Small intestine (tissue), 7 donors: Measurements from ENCODE around the gene PARD3B. TPM values are rescaled to one million over a fixed set of nuclear protein-coding genes. Genes with fewer than 3 reads are reported as not detected.

ENCODE experiments used
- DNase-seq, 2 donors: peaks; one replicate each; pipeline versions ENCODE4 v3.0.0 to v3.0.0-alpha.2; 2013
- FAIRE-seq: peaks from 2 replicates; lab custom pipeline; 2012; peaks lifted over from hg19 to GRCh38; lab: Jason Lieb, UNC
- H3K27ac ChIP-seq, 3 donors: one replicate each; pipeline ENCODE4 v1.5.1; 2013; ENCODE audit warnings: low read length in 2 of 3, mild to moderate bottlenecking in 2 of 3, control low read depth in 1 of 3, inconsistent platforms in 1 of 3, low read depth in 1 of 3, moderate library complexity in 1 of 3
- H3K27me3 ChIP-seq, 3 donors: one replicate each; pipeline ENCODE4 v1.6.1; 2013; ENCODE audit warnings: low read length in 3 of 3, inconsistent platforms in 1 of 3; ENCODE audit not compliant: control insufficient read depth in 3 of 3, insufficient read depth in 3 of 3
- H3K36me3 ChIP-seq, 3 donors: one replicate each; pipeline ENCODE4 v1.6.1; 2013; ENCODE audit warnings: low read length in 3 of 3, inconsistent platforms in 1 of 3, low read depth in 1 of 3, mild to moderate bottlenecking in 1 of 3, moderate library complexity in 1 of 3; ENCODE audit not compliant: control insufficient read depth in 3 of 3, insufficient read depth in 2 of 3
- H3K4me1 ChIP-seq, 3 donors: one replicate each; pipeline ENCODE4 v1.6.1; 2013; ENCODE audit warnings: low read length in 2 of 3, inconsistent platforms in 1 of 3, low read depth in 1 of 3, mild to moderate bottlenecking in 1 of 3, moderate library complexity in 1 of 3; ENCODE audit not compliant: control insufficient read depth in 3 of 3, insufficient read depth in 2 of 3
- H3K4me3 ChIP-seq, 3 donors: one replicate each; pipeline ENCODE4 v1.5.1; 2013; ENCODE audit warnings: low read length in 3 of 3, control low read depth in 1 of 3, inconsistent platforms in 1 of 3, low read depth in 1 of 3, mild to moderate bottlenecking in 1 of 3, moderate library complexity in 1 of 3
- H3K9me3 ChIP-seq, 2 donors: one replicate each; pipeline ENCODE4 v1.6.1; 2013; ENCODE audit warnings: low read depth in 1 of 2, low read length in 1 of 2; ENCODE audit not compliant: control insufficient read depth in 2 of 2, insufficient read depth in 1 of 2
- WGBS, 3 donors: extraction: QIAGEN DNeasy Blood & Tissue Kit; methylation state at CpG; one replicate each; pipeline ENCODE4 v1.1.7; 2013; 5-methylcytosine and 5-hydroxymethylcytosine counted together
- polyA plus RNA-seq, 4 donors: library from polyadenylated mRNA; stranded (reverse) in 3 of 4; unstranded in 1 of 4; fragments of 200-250 nt in 3 of 4; fragments of 120-200 nt in 1 of 4; gene quantifications; one replicate each; pipeline versions ENCODE4 v1.2.1 to v1.2.3, GENCODE V29; 2013
- donor health status: healthy with polysubstance abuse.
- donor health status: control.
- donor health status: control.
- donor health status: Bipolar disorder and iron deficiency.
- donor health status: healthy.

The PARD3B gene
- polyA plus RNA-seq, 4 donors, result 2.8 to 10.7 (median 3.6) TPM

DNA sequence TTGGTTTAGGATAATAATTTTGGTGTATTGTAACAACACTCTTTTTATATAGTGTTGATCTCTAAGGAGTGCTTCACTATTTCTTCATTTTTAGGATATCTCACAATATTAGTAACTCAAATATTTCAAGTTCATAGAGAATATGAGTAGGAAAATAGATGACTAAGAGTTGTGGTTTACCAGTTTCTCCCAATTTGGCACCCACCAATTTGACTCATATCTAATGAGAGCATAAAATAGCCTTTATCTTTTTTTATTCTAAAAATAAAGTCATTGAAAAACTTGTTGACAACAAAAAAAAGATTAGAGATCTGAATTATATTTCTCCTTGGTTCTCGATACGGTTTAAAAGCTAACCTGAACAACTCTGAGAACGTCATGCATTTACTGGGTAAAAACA is 204.0 kb downstream of the PARD3B start:
- Histone ChIP-seq H3K27me3 (no peaks in the 10 kb centered on the region), H3K36me3 (no peaks in the 10 kb centered on the region), H3K9me3 (no peaks in the 10 kb centered on the region), H3K27ac (no peak overlapping the region), H3K4me3 (no peak overlapping the region), H3K4me1 (no peaks in the 10 kb centered on the region)
- no peak for FAIRE-seq
- no peak for DNase-seq
- WGBS, 3 donors, result 89 to 98% (median 93%) methylated on average over 3 of the region's 3 CpGs

DNA sequence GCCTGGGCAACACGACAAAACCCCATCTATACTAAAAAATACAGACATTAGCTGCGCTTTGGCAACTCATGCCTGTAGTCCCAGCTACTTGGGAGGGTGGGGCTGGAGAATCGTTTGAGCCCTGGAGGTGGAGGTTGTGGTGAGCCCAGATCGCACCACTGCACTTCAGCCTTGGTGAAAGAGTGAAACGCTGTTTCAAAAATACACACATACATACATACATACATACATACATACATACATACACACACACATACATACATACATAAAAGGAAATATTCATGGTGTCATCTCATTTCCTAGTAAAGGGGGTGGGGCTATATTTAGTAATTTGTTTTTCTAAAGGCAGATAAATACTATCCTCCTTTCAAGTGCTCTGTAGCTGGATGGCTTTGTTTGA is 205.1 kb downstream of the PARD3B start:
- Histone ChIP-seq H3K27me3 (no peaks in the 10 kb centered on the region), H3K4me3 (no peak overlapping the region), H3K9me3 (no peaks in the 10 kb centered on the region), H3K4me1 (no peaks in the 10 kb centered on the region), H3K27ac (no peak overlapping the region), H3K36me3 (no peaks in the 10 kb centered on the region)
- WGBS, 3 donors, result 91 to 92% (median 91%) methylated on average over 5 of the region's 5 CpGs
- FAIRE-seq (no peak), DNase-seq (no peak)

DNA sequence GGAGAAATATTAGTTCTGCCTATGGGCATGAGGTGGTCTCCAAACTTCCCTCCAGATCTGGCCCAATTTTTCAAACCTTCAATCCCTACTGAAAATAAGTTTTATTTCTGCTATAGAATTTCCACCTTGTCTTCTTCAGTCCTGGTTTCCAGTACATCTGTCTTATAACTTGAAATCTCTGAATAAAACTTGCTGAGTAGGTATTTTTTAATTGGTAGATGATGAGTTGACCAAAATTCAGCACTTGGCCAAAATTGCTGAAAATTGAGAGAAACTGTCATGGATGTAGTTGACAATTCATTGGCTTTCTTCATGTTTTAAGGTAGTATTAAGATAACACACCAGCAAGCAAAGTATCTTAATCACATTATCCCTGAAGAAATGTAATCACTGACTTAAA is 206.2 kb downstream of the PARD3B start:
- no peak overlapping the region for H3K4me3 ChIP-seq
- no peak for FAIRE-seq

DNA sequence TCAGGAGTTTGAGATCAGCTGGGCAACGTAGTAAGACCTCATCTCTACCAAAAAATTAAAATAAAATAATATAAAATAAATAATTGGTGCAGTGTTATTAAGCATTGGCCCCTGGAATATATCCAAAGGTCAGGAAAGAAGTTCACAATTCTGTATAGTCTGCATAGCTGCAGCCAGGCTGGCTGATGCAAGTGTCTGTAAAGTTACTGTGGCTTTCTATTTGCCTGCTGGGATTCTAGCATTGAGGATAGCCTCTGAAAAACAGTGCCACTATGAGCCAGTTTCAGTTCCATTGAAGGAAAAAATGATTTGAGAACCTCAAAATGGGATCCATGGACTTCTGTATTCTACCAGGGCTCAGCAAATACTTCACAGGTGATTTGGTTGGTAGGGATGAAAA is 208.6 kb downstream of the PARD3B start:
- Histone ChIP-seq H3K4me3 (no peak overlapping the region), H3K9me3 (no peaks in the 10 kb centered on the region), H3K36me3 (no peaks in the 10 kb centered on the region), H3K27me3 (no peaks in the 10 kb centered on the region), H3K27ac (no peak overlapping the region), H3K4me1 (no peaks in the 10 kb centered on the region)
- DNase-seq (no peak), FAIRE-seq (no peak)
- 63 to 86% (median 70%) methylated on average over 1 of the region's 1 CpG for WGBS, 3 donors

More for the DNA sequence above, 206.2 kb downstream of the PARD3B start:
- no peaks in the 10 kb centered on the region for H3K27me3 ChIP-seq
- H3K4me1 ChIP-seq, result no peaks in the 10 kb centered on the region
- H3K27ac ChIP-seq, result no peak overlapping the region
- no peaks in the 10 kb centered on the region for H3K36me3 ChIP-seq
- no peaks in the 10 kb centered on the region for H3K9me3 ChIP-seq
- DNase-seq, result no peak

DNA sequence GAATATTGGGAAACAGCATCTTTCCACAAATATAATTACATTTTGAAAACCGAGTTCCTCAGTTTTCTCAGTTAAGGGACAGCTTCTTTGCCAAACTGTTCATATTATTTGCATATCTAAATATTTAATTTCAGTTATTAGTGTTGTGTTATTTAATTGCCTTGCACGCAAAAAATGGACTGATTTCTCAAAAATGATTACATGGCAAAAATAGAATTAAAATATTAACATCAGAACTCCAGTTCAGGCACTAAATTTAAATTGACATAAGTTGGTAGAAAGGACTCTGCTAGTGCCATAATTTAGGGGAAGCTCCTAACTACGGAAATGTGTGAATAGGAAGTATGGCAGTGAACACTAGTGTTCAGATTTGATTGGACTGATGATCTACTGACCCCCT is 209.6 kb downstream of the PARD3B start:
- FAIRE-seq (no peak), DNase-seq (no peak)
- Histone ChIP-seq H3K4me1 (no peaks in the 10 kb centered on the region), H3K27me3 (no peaks in the 10 kb centered on the region), H3K36me3 (no peaks in the 10 kb centered on the region), H3K27ac (no peak overlapping the region), H3K9me3 (no peaks in the 10 kb centered on the region), H3K4me3 (no peak overlapping the region)
- 80 to 90% (median 89%) methylated on average over 3 of the region's 3 CpGs for WGBS, 3 donors

DNA sequence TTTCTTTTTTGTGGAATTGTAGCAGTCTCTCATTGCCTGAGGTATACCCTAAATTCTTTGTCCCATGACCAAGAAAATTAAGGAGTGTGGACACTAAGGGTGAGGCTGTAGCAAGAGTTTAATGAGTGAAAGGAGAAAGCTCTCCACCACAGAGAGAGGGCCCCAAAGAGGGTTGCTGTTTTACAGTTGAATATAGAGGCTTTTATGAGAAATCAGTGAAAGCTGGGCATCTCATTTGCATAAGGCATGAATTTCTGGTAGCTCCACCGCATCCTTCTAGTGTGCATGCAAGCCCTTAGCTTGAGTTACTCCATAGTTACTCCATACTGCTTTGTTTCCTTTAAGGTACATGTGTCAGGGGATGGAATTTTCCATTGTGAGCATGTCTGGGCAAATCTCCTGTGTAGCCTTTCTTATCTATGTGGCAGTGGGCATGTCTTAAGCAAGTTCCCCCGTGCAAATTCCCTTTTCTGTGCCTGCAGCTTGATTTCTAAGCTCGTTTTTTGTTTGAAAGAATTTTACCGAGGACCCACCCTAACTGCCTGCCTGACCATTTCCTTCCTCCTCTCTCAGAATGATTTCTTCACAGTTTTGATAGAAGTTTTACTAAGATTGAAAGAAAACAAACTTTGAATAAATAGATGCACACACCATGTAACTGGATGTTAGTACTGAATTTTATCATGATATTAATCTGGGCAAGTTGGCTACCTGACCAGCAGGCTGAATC is 218.9 kb downstream of the PARD3B start:
- H3K9me3 ChIP-seq, result peaks cover 0 to 16% of the 10 kb centered on the region in 2 donors
- no peak overlapping the region for H3K4me3 ChIP-seq
- H3K27me3 ChIP-seq, result no peaks in the 10 kb centered on the region
- H3K4me1 ChIP-seq, result no peaks in the 10 kb centered on the region
- no peak for DNase-seq
- FAIRE-seq, result no peak
- H3K36me3 ChIP-seq, result no peaks in the 10 kb centered on the region
- WGBS, 3 donors, result 81 to 96% (median 90%) methylated on average over 4 of the region's 4 CpGs
- H3K27ac ChIP-seq, result no peak overlapping the region

DNA sequence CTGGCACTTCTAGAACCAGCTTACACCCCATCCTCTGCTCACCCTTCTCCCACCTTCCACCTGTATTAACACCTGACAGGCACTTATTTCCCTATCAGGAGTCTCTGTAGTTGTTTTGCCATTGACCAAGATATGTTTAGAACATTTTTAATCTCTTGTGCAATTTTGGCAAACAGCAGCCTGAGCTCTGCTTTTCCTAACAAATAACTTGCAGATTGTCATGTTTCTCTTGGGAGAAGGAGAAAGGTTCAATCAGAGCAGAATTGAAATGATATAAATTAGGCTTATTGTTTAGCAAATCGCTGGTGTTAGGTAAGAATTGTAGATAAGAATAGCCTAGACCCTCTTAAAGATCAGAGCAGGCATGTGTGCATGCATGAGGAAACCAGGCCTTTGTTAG is 225.5 kb downstream of the PARD3B start:
- Histone ChIP-seq H3K36me3 (no peaks in the 10 kb centered on the region), H3K4me1 (no peaks in the 10 kb centered on the region), H3K27me3 (no peaks in the 10 kb centered on the region), H3K4me3 (no peak overlapping the region), H3K9me3 (no peaks in the 10 kb centered on the region), H3K27ac (no peak overlapping the region)
- no peak for FAIRE-seq
- no peak for DNase-seq
- 61 to 74% (median 62%) methylated on average over 1 of the region's 1 CpG for WGBS, 3 donors

DNA sequence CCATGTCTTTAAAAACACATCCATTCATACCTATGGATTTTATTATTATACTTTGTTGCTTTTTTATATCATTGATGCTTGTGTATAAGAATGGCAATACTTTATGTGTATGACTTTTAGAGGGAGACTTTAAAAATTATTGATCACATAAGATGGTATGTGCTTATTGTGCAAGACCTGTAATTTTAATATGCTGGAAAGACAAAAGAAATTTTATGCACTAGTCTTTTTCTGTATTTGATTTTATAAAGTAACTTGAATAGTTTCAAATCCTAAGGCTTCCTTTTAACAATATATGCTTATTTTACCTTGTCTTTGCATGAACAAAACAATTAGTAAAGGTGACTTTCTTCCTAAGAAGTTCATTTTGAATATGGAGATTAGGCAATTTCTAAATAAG is 226.4 kb downstream of the PARD3B start:
- DNase-seq (no peak), FAIRE-seq (no peak)
- Histone ChIP-seq H3K27me3 (no peaks in the 10 kb centered on the region), H3K36me3 (no peaks in the 10 kb centered on the region), H3K9me3 (no peaks in the 10 kb centered on the region), H3K4me1 (no peaks in the 10 kb centered on the region), H3K4me3 (no peak overlapping the region), H3K27ac (no peak overlapping the region)

DNA sequence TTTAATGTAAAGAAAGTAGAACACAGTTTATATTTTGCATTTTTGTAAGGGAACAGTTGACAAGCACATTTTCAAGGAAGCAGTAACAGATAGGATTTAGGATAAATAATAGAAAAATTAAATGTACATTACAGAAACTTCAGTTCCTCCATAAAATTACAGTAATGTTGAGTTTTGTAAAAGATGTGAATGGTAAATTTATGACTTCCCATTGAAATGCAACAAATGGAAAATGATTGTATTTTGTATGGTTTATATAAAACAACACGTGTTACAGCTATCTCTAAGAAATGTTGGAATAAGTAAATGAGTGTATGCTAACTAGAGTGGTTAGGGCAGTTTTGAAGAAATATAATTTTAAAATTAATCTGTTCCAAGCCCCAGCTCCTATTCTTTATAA is 227.3 kb downstream of the PARD3B start:
- FAIRE-seq, result peak; percentile 49
- H3K4me1 ChIP-seq, result no peaks in the 10 kb centered on the region
- no peaks in the 10 kb centered on the region for H3K36me3 ChIP-seq
- no peaks in the 10 kb centered on the region for H3K9me3 ChIP-seq
- DNase-seq, result no peak
- no peak overlapping the region for H3K4me3 ChIP-seq
- H3K27ac ChIP-seq, result no peak overlapping the region
- no peaks in the 10 kb centered on the region for H3K27me3 ChIP-seq
- 81 to 86% (median 84%) methylated on average over 1 of the region's 1 CpG for WGBS, 3 donors
